Stimulated activated CD4-positive, alpha-beta T cell treated with anti-CD3 and anti-CD28 coated beads, Interleukin-1b, Interleukin-23, amount 100 ng/mL, for 24 hours (primary cell): Measurements from ENCODE around the gene ZNF862.
"Not testable (repeated sequence)": the region's sequence is repeated elsewhere in the genome, so short reads cannot be mapped to it uniquely, and the experiment has no call there.

ENCODE experiments used
- DNase-seq, 4 experiments: peaks; one replicate each; pipeline ENCODE4 v3.0.0-alpha.2; 2020; ENCODE audit warnings: low read depth in 4 of 4, low spot score in 1 of 4

The ZNF862 gene

DNA sequence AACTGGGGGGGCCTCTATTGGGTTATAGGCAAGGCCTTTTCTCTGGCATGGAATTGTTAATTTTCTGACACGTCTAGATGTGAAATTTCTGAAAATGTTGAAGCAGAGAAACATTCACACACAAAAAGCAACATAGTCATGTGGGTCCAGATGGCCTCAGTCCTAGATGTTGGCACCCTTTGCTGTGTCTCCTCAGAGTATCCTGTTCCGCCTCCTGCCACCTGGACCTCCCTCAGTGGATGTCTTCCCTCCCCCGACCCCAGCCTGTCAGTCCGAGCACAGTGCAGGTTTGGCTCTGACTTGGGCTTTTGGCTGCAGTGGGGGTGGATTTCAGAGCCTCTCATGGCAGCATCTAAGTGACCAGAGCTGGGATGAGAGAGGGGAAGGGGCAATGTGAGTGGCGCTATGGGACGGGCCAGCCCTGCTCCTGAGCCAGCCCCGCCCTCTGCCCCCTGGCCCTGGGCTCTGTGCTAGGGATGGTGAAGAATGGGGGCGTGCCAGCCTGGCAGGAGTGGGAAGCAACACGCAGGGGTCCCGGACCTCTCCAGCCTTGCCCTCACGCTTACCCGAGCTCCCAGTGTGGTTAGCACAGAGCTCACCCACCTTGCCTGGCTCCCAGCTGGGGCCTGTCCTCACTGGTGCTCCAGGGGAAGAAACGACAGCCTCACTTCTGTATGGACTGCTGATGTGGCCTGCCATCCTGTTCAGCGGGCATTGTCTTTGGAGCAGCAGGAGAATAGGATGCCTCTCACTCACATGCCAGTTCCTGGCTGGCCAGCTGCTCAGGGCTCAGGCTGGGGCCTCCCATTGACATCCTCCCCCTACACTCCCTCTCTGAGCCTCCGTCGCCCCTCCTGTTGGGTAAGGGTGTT is 41.8 kb downstream of the ZNF862 start:
- DNase-seq: no peak

GRCh38 chr7:149880638-149881311 is 42.6 kb downstream of the ZNF862 start:
- no peak for DNase-seq

DNA sequence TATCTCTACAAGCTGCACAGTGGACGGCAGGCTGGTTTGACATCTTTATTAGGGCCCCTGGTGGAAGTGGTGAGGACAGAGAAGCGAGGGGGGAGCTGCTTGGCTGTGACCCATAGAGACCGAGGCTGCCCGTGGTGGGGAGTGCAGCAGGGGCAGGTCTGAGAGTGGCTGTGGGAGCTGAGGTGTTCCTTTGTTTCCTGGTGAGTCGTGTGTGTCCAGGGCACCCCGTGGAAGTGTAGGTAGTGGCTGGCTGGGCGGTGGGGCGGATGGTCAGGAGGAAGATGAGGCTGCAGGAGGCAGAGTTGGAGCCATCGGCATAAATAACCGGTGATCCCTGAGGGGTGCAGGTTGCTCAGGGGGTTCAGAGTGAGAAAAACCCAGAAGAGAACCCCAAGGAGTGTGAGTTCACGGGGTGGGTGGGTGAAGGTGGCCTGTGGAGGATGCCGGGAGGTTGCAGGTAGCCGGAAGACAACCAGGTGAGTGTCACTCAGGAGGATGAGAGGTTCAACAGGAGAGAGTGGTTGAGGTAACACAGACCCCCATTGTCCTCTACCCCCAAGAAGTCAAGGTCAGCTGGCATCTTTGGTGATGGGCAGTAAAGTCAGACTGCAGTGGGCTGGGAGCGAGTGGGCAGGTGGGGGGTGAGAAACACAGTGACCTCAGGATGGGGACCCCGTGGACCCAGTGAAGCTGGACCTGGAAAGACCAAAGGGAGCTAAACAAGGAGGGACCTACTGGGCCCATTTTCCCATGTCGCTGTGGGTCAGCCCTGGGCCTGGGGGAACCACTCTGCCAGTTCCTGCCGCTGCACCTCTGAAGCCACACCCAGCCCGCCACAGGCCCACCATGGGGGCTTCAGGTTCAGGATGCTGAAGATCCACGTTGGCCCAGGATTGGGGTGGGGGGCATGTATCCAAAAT is 43.4 kb downstream of the ZNF862 start:
- no peak for DNase-seq

- no peak for DNase-seq
Observed at GRCh38 chr7:149882248-149883047, 44.3 kb downstream of the ZNF862 start.

- DNase-seq: no peak
Observed at GRCh38 chr7:149883048-149883438, 44.9 kb downstream of the ZNF862 start.

- DNase-seq: no peak
Observed at GRCh38 chr7:149883452-149883861, 45.3 kb downstream of the ZNF862 start.

- DNase-seq: no peak
Observed at GRCh38 chr7:149884016-149884415, 45.8 kb downstream of the ZNF862 start.

DNA sequence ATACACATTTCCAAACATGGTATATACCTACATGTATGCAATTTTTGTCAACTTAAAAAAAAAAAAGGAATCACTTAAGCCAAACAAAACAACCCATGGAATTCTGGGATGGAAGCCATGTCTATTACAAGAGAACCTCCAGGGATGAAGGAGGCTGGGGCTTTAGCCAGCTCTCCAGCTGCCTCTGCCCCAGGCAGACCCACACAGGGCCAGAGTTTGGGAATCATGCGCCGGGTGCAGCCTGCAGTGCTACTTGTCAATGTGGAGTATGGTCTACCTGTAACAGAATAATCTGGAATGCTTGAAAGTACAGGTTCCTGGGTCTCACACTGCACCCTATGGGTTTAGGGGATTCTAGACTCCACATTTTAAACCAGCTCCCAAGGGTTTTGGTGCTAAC is 46.4 kb downstream of the ZNF862 start:
- no peak for DNase-seq

DNA sequence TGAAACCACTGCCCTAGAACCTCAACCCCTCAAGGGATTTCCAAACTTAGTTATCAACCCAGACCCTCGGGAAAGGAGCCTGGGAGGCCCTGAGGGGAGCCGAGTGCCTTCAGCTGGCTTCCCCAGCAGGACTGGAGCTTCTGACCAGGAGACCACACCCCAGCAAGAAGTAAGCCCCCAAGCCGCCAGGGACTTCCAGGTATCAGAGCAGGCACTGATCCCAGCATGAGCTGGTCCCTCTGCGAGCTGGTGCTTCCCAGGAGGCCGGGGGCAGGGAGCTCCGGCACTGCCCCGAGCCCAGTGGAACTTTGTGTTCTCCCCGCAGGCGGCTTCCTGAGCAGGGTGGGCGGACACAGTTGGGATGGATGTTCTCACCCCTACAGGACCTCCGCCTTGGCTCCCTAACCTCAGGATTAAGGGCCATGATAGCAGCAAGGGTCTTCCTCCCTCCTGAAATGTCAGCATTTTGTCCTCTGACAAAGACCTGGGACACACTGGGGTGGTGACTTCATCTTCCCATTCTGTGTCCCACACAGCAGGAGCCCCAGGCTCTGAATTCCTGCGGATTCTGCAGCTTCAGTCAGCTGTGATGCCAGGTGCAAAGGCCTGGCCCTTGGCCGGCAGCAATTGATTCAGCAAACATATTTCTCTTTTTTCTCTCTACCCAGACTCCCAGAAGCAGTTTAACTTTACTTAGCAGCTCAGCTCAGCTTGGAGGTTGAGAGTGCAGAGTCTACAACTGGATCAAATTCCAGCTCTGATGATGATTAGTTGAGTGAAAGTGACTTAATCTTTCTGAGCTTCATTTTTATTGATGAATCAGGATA is 47.2 kb downstream of the ZNF862 start:
- DNase-seq: no peak

- no peak for DNase-seq
Observed at GRCh38 chr7:149886018-149886415, 47.8 kb downstream of the ZNF862 start.

GRCh38 chr7:149887311-149887710 is 49.1 kb downstream of the ZNF862 start:
- DNase-seq: no peak

GRCh38 chr7:149890715-149891114 is 52.5 kb downstream of the ZNF862 start:
- not testable (repeated sequence) for DNase-seq

DNA sequence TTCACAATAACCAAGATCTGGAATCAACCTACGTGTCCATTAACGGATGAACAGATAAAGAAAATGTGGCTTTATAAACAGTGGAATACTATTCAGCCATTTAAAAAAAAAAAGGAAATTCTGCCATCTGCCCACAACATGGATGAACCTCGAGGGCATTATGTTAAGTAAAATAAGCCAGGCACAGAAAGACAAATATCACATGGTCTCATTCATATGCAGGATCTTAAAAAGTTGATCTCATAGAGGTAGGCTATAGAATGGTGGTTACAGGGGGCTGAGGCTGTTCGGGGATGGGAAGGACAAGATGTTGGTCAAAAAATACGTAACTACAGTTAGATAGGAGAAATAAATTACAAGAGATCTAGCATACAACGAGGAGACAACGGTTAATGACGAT is 56.8 kb downstream of the ZNF862 start:
- not testable (repeated sequence) for DNase-seq

DNA sequence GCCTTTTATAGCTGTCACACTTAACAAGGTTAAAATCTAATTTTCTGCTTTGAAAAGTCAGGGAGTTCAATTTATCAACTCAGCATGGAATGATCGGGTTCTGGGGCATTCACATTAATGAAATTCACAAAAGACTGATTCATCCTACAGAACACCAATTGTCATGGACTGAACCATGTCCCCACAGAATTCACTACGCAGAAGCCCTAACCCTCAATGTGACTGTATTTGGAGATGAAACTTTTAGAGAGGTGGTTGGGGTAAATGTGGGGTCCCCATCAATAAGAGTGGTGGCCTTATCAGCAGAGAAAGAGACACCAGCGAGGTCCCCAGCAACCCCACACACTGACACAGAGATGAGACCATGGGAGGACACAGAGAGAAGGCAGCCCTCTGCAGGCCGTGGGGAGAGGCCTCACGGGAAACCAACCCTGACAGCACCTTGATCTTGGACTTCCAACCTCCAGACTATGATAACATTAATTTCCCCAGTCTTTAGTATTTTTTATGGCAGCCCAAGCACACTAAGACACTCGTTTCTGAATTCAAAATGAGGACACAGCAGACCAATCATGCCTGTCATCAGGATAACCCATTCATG is 69.7 kb downstream of the ZNF862 start:
- DNase-seq: not testable (repeated sequence)

DNA sequence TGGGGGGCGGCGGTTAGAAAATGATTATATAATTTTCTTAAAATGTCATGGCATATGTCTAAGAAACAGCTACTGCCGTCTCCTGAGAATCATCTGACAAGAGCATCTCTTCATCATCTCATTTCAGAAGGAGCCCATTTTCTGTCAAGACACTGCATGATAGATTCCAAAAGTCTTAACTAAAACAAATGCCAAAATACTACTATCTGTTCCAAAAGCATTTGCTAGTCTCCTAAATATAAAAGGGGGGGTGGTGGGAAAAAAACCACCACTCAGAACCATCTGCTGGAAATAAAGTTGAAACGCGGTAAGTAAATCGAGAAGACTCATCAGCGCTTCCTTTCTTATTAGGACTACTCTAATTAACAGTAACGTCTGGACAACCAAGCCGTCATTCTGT is 72.0 kb downstream of the ZNF862 start:
- not testable (repeated sequence) for DNase-seq

DNA sequence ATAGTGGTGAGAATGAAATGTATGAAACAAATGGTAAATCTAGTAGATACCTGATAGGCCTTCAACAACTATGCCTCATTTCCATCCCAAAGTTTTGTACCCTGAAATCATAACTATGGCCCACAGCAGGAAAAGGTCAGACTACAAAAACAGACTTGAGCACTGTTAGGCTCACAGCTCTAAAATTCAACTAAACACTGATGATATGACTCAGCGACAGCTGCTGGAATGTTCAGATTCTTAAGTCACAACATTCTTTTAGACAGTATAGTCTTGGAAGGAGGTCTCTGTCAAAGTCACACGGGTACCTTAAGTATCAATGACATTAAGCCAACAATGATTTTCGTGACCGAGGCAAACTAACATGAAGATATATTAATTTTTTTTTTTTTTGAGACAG is 74.0 kb downstream of the ZNF862 start:
- DNase-seq: not testable (repeated sequence)
